Measurements from ENCODE around the gene AMIGO3.

AMIGO3 gene

GRCh38 chr3:49667701-49668413 is 51.6 kb downstream of the AMIGO3 start:
- no peak for DNase-seq (ENCODE audit: low spot score)
